ENCODE measurements around the gene TSPOAP1. TPM values are rescaled to one million over a fixed set of nuclear protein-coding genes. Genes with fewer than 3 reads are reported as not detected.

TSPOAP1 gene
- total RNA-seq, 4 donors from 2014 or later: 2.9 to 16.0 (median 3.3) TPM

DNA sequence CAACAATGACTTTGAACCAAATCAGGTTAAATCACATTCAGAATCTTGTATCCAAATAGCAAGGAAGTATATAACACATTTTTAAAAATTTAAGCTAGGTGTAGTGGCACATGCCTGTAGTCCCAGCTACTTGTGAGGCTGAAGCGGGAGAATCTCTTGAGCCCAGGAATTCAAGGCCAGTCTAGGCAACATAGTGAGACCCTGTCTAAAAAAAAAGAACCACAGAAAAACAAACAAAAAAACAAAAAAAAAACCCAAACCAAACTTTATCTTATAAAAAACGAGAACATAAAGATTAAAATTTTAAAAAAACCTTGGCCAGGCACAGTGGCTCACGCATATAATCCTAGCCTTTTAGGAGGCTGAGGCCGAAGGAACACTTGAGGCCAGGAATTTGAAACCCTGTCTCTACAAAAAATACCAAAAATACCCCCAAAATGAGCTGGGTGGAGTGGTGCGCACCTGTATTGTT, 11.8 kb upstream of the TSPOAP1 start:
- TF ChIP-seq POLR2A (IDR thresholded peaks at IDR 0.05): no peak
- TF ChIP-seq, protein P1, sequence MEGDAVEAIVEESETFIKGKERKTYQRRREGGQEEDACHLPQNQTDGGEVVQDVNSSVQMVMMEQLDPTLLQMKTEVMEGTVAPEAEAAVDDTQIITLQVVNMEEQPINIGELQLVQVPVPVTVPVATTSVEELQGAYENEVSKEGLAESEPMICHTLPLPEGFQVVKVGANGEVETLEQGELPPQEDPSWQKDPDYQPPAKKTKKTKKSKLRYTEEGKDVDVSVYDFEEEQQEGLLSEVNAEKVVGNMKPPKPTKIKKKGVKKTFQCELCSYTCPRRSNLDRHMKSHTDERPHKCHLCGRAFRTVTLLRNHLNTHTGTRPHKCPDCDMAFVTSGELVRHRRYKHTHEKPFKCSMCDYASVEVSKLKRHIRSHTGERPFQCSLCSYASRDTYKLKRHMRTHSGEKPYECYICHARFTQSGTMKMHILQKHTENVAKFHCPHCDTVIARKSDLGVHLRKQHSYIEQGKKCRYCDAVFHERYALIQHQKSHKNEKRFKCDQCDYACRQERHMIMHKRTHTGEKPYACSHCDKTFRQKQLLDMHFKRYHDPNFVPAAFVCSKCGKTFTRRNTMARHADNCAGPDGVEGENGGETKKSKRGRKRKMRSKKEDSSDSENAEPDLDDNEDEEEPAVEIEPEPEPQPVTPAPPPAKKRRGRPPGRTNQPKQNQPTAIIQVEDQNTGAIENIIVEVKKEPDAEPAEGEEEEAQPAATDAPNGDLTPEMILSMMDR (IDR thresholded peaks at IDR 0.05): no peak
- Histone ChIP-seq H3K9me3 (no peaks in the 10 kb centered on the region), H3K4me1 (peaks cover 26 to 66% (median 27%) of the 10 kb centered on the region in 3 donors), H3K27me3 (peaks cover 0 to 4% (median 0%) of the 10 kb centered on the region in 4 donors), H3K36me3 (peaks cover 3 to 32% (median 14%) of the 10 kb centered on the region in 3 donors), H3K4me3 (no peak overlapping the region), H3K27ac (peak overlapping the region in 3 of 4 donors; percentile 85 to 93 (median 89))
- intact Hi-C loops (cut with DNase I): no loop called here
- WGBS, 2 donors: 72 to 73% methylated on average over 5 of the region's 5 CpGs
- DNase-seq: no peak

DNA sequence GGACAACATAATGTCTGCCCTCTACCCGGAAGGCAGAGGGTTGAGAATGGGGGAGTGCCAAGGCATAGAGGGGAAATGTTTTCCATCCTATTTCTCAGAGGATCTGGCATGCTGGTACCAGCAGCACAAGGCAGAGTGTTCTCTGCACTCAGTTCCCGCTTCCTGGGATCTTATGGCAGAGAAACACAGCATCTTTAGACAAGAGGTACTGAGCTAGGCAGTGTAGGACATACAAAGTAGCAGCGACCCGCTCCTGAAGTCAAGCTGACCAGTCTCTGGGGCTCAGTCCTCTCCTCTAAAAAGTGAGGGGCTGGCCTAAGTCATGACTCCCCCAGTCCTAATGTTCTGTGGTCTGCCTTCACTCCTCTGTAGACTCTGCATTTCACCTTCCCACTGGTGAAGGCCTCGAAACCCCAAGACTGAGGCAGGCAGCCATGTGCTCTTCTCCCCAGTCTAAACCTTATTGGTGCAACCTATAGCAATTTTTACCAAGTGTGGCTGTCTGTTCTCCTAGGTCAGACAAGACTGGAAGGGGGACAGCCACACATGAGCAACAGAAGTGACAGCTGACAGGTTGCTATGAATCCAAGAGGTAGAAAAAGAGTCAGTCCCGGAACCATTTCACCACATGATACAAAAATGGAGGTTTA, 11.3 kb upstream of the TSPOAP1 start:
- DNase-seq: no peak
- intact Hi-C loops (cut with DNase I): no loop called here
- TF ChIP-seq, protein P1 (IDR thresholded peaks at IDR 0.05): no peak
- no peak for TF ChIP-seq POLR2A (IDR thresholded peaks at IDR 0.05)
- H3K4me1 ChIP-seq: peaks cover 27 to 66% (median 28%) of the 10 kb centered on the region in 3 donors
- peak overlapping the region in 1 of 4 donors; percentile 41 for H3K4me3 ChIP-seq
- peaks cover 0 to 4% (median 0%) of the 10 kb centered on the region in 4 donors for H3K27me3 ChIP-seq
- 74 to 88% methylated on average over 4 of the region's 6 CpGs for WGBS, 2 donors
- peaks cover 0 to 27% (median 11%) of the 10 kb centered on the region in 3 donors for H3K36me3 ChIP-seq
- H3K9me3 ChIP-seq: no peaks in the 10 kb centered on the region
- H3K27ac ChIP-seq: peak overlapping the region; percentile 82 to 93 (median 87)

GRCh38 chr17:58338841-58339754, 10.5 kb upstream of the TSPOAP1 start:
- intact Hi-C loops (cut with DNase I): no loop called here
- Histone ChIP-seq H3K36me3 (peaks cover 0 to 19% (median 3%) of the 10 kb centered on the region in 3 donors), H3K4me1 (peaks cover 27 to 64% (median 28%) of the 10 kb centered on the region in 3 donors), H3K9me3 (no peaks in the 10 kb centered on the region), H3K27me3 (peaks cover 0 to 4% (median 0%) of the 10 kb centered on the region in 4 donors), H3K4me3 (peak overlapping the region in 2 of 4 donors; percentile 32 to 54), H3K27ac (peak overlapping the region; percentile 82 to 93 (median 87))
- TF ChIP-seq, protein P1 (IDR thresholded peaks at IDR 0.05): no peak
- TF ChIP-seq POLR2A (IDR thresholded peaks at IDR 0.05): peak in 1 of 4 donors; percentile 33
- no peak for DNase-seq
- 44 to 48% methylated on average over 6 to 7 of the region's 10 CpGs for WGBS, 2 donors

DNA sequence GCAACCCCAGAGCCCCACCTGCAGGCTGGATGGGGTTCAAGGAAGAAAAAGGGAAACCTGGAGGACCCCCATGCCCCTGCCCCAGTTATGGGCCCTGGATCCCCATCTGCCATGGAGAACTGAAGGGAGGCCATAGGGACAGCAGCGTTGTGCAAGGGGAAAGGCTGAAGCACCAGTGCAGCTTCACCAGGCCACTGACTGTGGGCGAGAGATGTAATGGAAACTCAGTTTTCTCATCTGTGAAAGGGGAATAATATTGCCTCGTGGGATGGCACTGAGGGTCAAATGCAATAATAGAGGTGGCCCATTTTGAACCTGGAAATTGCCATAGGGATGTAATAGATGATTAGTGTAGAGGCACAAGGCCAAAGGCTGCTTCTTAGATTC, 9.9 kb upstream of the TSPOAP1 start:
- H3K4me3 ChIP-seq: peak overlapping the region in 2 of 4 donors; percentile 32 to 54
- no peak for DNase-seq
- TF ChIP-seq, protein P1 (IDR thresholded peaks at IDR 0.05): no peak
- TF ChIP-seq POLR2A (IDR thresholded peaks at IDR 0.05): no peak

More for the DNA sequence above, 9.9 kb upstream of the TSPOAP1 start:
- no peaks in the 10 kb centered on the region for H3K9me3 ChIP-seq
- intact Hi-C loops (cut with DNase I): no loop called here
- WGBS, 2 donors: 56 to 63% methylated on average over 2 to 3 of the region's 3 CpGs
- H3K36me3 ChIP-seq: peaks cover 0 to 12% (median 0%) of the 10 kb centered on the region in 3 donors
- peaks cover 0 to 4% (median 0%) of the 10 kb centered on the region in 4 donors for H3K27me3 ChIP-seq
- H3K4me1 ChIP-seq: peaks cover 27 to 58% (median 28%) of the 10 kb centered on the region in 3 donors
- H3K27ac ChIP-seq: peak overlapping the region; percentile 82 to 93 (median 87)
